SK-N-SH treated with all-trans-retinoic acid at 6 μM for 48 hours (cell line): ENCODE measurements around the gene FOXJ3.

Source experiments
- ATAC-seq: fragments of 200-7000 bp; cut with Tn5 transposase; 3 replicates; pipeline ENCODE4 v1.9.1; 2020; ENCODE audit warnings: mild to moderate bottlenecking, moderate library complexity
- ARNTL ChIP-seq: fragments of 450-650 bp; formaldehyde crosslinking; IDR thresholded peaks from 2 replicates; pipeline ENCODE4 v1.5.0; 2020; ENCODE audit warnings: low read depth, mild to moderate bottlenecking, moderate library complexity, borderline replicate concordance
- BACH2 ChIP-seq: fragments of 250-450 bp; sonication (Bioruptor Pico); IDR thresholded peaks from 2 replicates; pipeline ENCODE4 v1.9.0; 2021; ENCODE audit warnings: mild to moderate bottlenecking, borderline replicate concordance
- CREB5 ChIP-seq: fragments of 250-450 bp; sonication (Bioruptor Pico); IDR thresholded peaks from 2 replicates; pipeline ENCODE4 v1.5.1; 2020; ENCODE audit warnings: low read depth, mild to moderate bottlenecking, moderate library complexity
- CSDC2 ChIP-seq: fragments of 250-450 bp; sonication (Bioruptor Pico); IDR thresholded peaks from 2 replicates; pipeline ENCODE4 v1.5.0; 2020; ENCODE audit warnings: mild to moderate bottlenecking, moderate library complexity
- CSRNP3 ChIP-seq: fragments of 250-450 bp; sonication (Bioruptor Pico); IDR thresholded peaks from 2 replicates; pipeline ENCODE4 v1.5.1; 2021; ENCODE audit warnings: mild to moderate bottlenecking, moderate library complexity
- ESRRG ChIP-seq: fragments of 250-450 bp; sonication (Bioruptor Pico); IDR thresholded peaks from 2 replicates; pipeline ENCODE4 v1.6.1; 2021; ENCODE audit warnings: mild to moderate bottlenecking
- GLIS3 ChIP-seq: fragments of 250-450 bp; sonication (Bioruptor Pico); IDR thresholded peaks from 2 replicates; pipeline ENCODE4 v1.5.0; 2020; ENCODE audit warnings: mild to moderate bottlenecking, moderate library complexity
- ISL1 ChIP-seq: fragments of 250-450 bp; sonication (Bioruptor Pico); IDR thresholded peaks from 2 replicates; pipeline ENCODE4 v2.1.2; 2022; ENCODE audit warnings: mild to moderate bottlenecking, moderate library complexity
- OSR1 ChIP-seq: fragments of 250-450 bp; sonication (Bioruptor Pico); IDR thresholded peaks from 2 replicates; pipeline ENCODE4 v1.8.0; 2022; ENCODE audit warnings: moderate library complexity, mild to moderate bottlenecking, inconsistent platforms
- PATZ1 ChIP-seq: fragments of 250-450 bp; sonication (Bioruptor Pico); IDR thresholded peaks from 2 replicates; pipeline ENCODE4 v1.8.0; 2020; ENCODE audit warnings: mild to moderate bottlenecking, moderate library complexity, borderline replicate concordance
- POU6F1 ChIP-seq: fragments of 250-450 bp; sonication (Bioruptor Pico); IDR thresholded peaks from 2 replicates; pipeline ENCODE4 v1.8.0; 2021; ENCODE audit warnings: low read depth, mild to moderate bottlenecking, moderate library complexity, borderline replicate concordance
- PPARA ChIP-seq: fragments of 250-450 bp; sonication (Bioruptor Pico); IDR thresholded peaks from 2 replicates; pipeline ENCODE4 v1.5.0; 2020; ENCODE audit warnings: mild to moderate bottlenecking, borderline replicate concordance
- RARB ChIP-seq: fragments of 250-450 bp; sonication (Bioruptor Pico); IDR thresholded peaks from 2 replicates; pipeline ENCODE4 v1.8.0; 2021; ENCODE audit warnings: mild to moderate bottlenecking, moderate library complexity
- SNAI2 ChIP-seq: fragments of 250-450 bp; sonication (Bioruptor Pico); IDR thresholded peaks from 2 replicates; pipeline ENCODE4 v1.5.0; 2020; ENCODE audit warnings: mild to moderate bottlenecking, moderate library complexity
- TCF4 ChIP-seq: fragments of 250-450 bp; sonication (Bioruptor Pico); IDR thresholded peaks from 2 replicates; pipeline ENCODE4 v1.8.0; 2021; ENCODE audit warnings: mild to moderate bottlenecking, moderate library complexity, borderline replicate concordance
- TOX ChIP-seq: fragments of 250-450 bp; sonication (Bioruptor Pico); IDR thresholded peaks from 2 replicates; pipeline ENCODE4 v1.8.0; 2021; ENCODE audit warnings: mild to moderate bottlenecking, moderate library complexity, borderline replicate concordance
- TSHZ2 ChIP-seq: fragments of 250-450 bp; sonication (Bioruptor Pico); IDR thresholded peaks from 2 replicates; pipeline ENCODE4 v1.5.0; 2020; ENCODE audit warnings: mild to moderate bottlenecking, moderate library complexity
- ZC3H10 ChIP-seq: fragments of 250-450 bp; sonication (Bioruptor Pico); IDR thresholded peaks from 2 replicates; pipeline ENCODE4 v1.5.1; 2021; ENCODE audit warnings: mild to moderate bottlenecking, moderate library complexity
- ZFP3 ChIP-seq: fragments of 250-450 bp; sonication (Bioruptor Pico); IDR thresholded peaks from 2 replicates; pipeline ENCODE4 v1.5.0; 2020; ENCODE audit warnings: mild to moderate bottlenecking, moderate library complexity
- ZFP30 ChIP-seq: fragments of 450-650 bp; formaldehyde crosslinking; IDR thresholded peaks from 2 replicates; pipeline ENCODE4 v1.5.0; 2022; ENCODE audit warnings: mild to moderate bottlenecking, moderate library complexity
- ZNF565 ChIP-seq: fragments of 450-650 bp; formaldehyde crosslinking; conservative IDR thresholded peaks from 2 replicates; pipeline ENCODE4 v1.5.0; 2020; ENCODE audit warnings: low read depth, mild to moderate bottlenecking, moderate library complexity
- ZNF8 ChIP-seq: fragments of 450-650 bp; formaldehyde crosslinking; IDR thresholded peaks from 2 replicates; pipeline ENCODE4 v1.5.0; 2020; ENCODE audit warnings: mild to moderate bottlenecking, moderate library complexity

FOXJ3 gene

GRCh38 chr1:42184616-42185015, 150.4 kb downstream of the FOXJ3 start:
- TF ChIP-seq POU6F1 (CRISPR knock-in tag): no peak
- no peak for TF ChIP-seq ZFP30 (CRISPR knock-in tag)
- TF ChIP-seq ZC3H10 (CRISPR knock-in tag): no peak
- no peak for TF ChIP-seq ZFP3
- TF ChIP-seq CREB5: no peak
- no peak for TF ChIP-seq TSHZ2 (CRISPR knock-in tag)
- no peak for TF ChIP-seq ESRRG (CRISPR knock-in tag)
- no peak for TF ChIP-seq ARNTL (CRISPR knock-in tag)
- TF ChIP-seq PPARA (CRISPR knock-in tag): no peak
- TF ChIP-seq GLIS3: no peak
- TF ChIP-seq CSDC2 (CRISPR knock-in tag): no peak
- TF ChIP-seq CSRNP3 (CRISPR knock-in tag): no peak
- no peak for TF ChIP-seq RARB
- no peak for TF ChIP-seq ZNF8 (CRISPR knock-in tag)
- TF ChIP-seq TCF4 (CRISPR knock-in tag): no peak
- TF ChIP-seq BACH2 (CRISPR knock-in tag): no peak
- TF ChIP-seq TOX (CRISPR knock-in tag): no peak
- TF ChIP-seq OSR1: no peak
- TF ChIP-seq PATZ1: no peak
- no peak for TF ChIP-seq ZNF565 (CRISPR knock-in tag)
- no peak for ATAC-seq

- ATAC-seq: no peak
- no peak for TF ChIP-seq TCF4 (CRISPR knock-in tag)
- TF ChIP-seq PATZ1: no peak
- TF ChIP-seq OSR1: no peak
- TF ChIP-seq GLIS3: no peak
- TF ChIP-seq ZNF565 (CRISPR knock-in tag): no peak
- no peak for TF ChIP-seq ZFP3
- no peak for TF ChIP-seq CSDC2 (CRISPR knock-in tag)
- no peak for TF ChIP-seq CREB5
- TF ChIP-seq ISL1 (CRISPR knock-in tag): no peak
- no peak for TF ChIP-seq TSHZ2 (CRISPR knock-in tag)
- TF ChIP-seq ESRRG (CRISPR knock-in tag): no peak
- no peak for TF ChIP-seq RARB
- no peak for TF ChIP-seq SNAI2 (CRISPR knock-in tag)
- no peak for TF ChIP-seq ZNF8 (CRISPR knock-in tag)
- no peak for TF ChIP-seq BACH2 (CRISPR knock-in tag)
- TF ChIP-seq PPARA (CRISPR knock-in tag): no peak
- TF ChIP-seq ARNTL (CRISPR knock-in tag): no peak
- no peak for TF ChIP-seq TOX (CRISPR knock-in tag)
Measured at GRCh38 chr1:42183957-42184268, 151.1 kb downstream of the FOXJ3 start.
